B cell (primary cell): ENCODE data around the gene SLC28A3. TPM values are rescaled to one million over a fixed set of nuclear protein-coding genes. Genes with fewer than 3 reads are reported as not detected.

Source experiments
- ATAC-seq: fragments of 200-7000 bp; cut with Tn5 transposase; one replicate; pipeline ENCODE4 v1.10.0; 2021; ENCODE audit warnings: low read depth, mild to moderate bottlenecking, moderate number of reproducible peaks, moderate library complexity
- CTCF ChIA-PET: fragments of 350-600 bp; sonication (Branson Sonifier 250); formaldehyde crosslinking; loops from one replicate; lab custom pipeline; 2021; ENCODE audit warnings: antibody characterized with exemption, inconsistent platforms; lab: Charles Lee
- POLR2A ChIA-PET: fragments of 350-600 bp; sonication (Branson Sonifier 250); formaldehyde crosslinking; loops from one replicate; lab custom pipeline; 2021; ENCODE audit warnings: antibody characterized with exemption; lab: Charles Lee
- DNase-seq: peaks from one replicate; pipeline ENCODE4 v3.0.0; 2013
- H2AFZ ChIP-seq: 2 replicates; pipeline ENCODE4 v1.6.1; 2012; ENCODE audit warnings: mild to moderate bottlenecking, low read depth, low read length; ENCODE audit not compliant: insufficient read depth, poor library complexity, severe bottlenecking
- H3K27ac ChIP-seq, 2 donors: 1 replicate in 1 of 2; 2 replicates in 1 of 2; pipeline ENCODE4 v1.5.1; 2012 to 2013; ENCODE audit warnings: low read length in 2 of 2, mild to moderate bottlenecking in 2 of 2, moderate library complexity in 1 of 2
- H3K27me3 ChIP-seq, 4 experiments: fragments of 200-600 bp in 1 of 4; sonication (generic) in 1 of 4; replicated peaks in 1 of 4; 1 replicate in 2 of 4; 2 replicates in 2 of 4; pipeline versions ENCODE4 v1.6.1 to v1.7.0; 2013 to 2016; ENCODE audit warnings: low read length in 3 of 4, mild to moderate bottlenecking in 2 of 4, mixed read lengths in 1 of 4, moderate library complexity in 1 of 4; ENCODE audit not compliant: insufficient read depth in 4 of 4, control insufficient read depth in 3 of 4; ENCODE audit errors: control extremely low read depth in 1 of 4
- H3K36me3 ChIP-seq, 2 experiments: replicated peaks in 1 of 2; 1 replicate in 1 of 2; 2 replicates in 1 of 2; pipeline versions ENCODE4 v1.6.1 to v1.7.1; 2013; ENCODE audit warnings: low read length in 1 of 2; ENCODE audit not compliant: insufficient read depth in 2 of 2, control insufficient read depth in 1 of 2; ENCODE audit errors: control extremely low read depth in 1 of 2, extremely low read depth in 1 of 2
- H3K4me1 ChIP-seq, 2 donors: fragments of 200-600 bp in 1 of 2; sonication (generic) in 1 of 2; 1 replicate in 1 of 2; 2 replicates in 1 of 2; pipeline versions ENCODE4 v1.5.1 to v1.6.1; 2013 to 2017; ENCODE audit warnings: low read length in 2 of 2; ENCODE audit not compliant: control insufficient read depth in 2 of 2, insufficient read depth in 2 of 2
- H3K4me2 ChIP-seq: replicated peaks from 2 replicates; pipeline ENCODE3; 2012; ENCODE audit warnings: mild to moderate bottlenecking, low read depth, low read length; ENCODE audit not compliant: poor library complexity, severe bottlenecking
- H3K4me3 ChIP-seq, 5 experiments: fragments of 200-600 bp in 1 of 5; sonication (generic) in 1 of 5; 1 replicate in 3 of 5; 2 replicates in 2 of 5; pipeline versions ENCODE4 v1.5.1 to v1.7.0; 2011 to 2016; ENCODE audit warnings: low read length in 4 of 5, mild to moderate bottlenecking in 4 of 5, low read depth in 2 of 5, control low read depth in 1 of 5, moderate library complexity in 1 of 5; ENCODE audit not compliant: insufficient read depth in 1 of 5; ENCODE audit errors: control extremely low read depth in 1 of 5, extremely low read depth in 1 of 5
- H3K79me2 ChIP-seq: fragments of 200-600 bp; sonication (generic); one replicate; pipeline ENCODE4 v1.6.0; 2016; ENCODE audit warnings: low read length; ENCODE audit not compliant: control insufficient read depth, insufficient read depth
- H3K9ac ChIP-seq: fragments of 200-600 bp; sonication (generic); 2 replicates; pipeline ENCODE4 v1.6.1; 2017; ENCODE audit warnings: mild to moderate bottlenecking, low read length, moderate library complexity
- H3K9me3 ChIP-seq, 3 donors: one replicate each; pipeline versions ENCODE4 v1.6.1 to v1.7.1; 2013; ENCODE audit warnings: low read length in 2 of 3; ENCODE audit not compliant: control insufficient read depth in 2 of 3, insufficient read depth in 1 of 3; ENCODE audit errors: control extremely low read depth in 1 of 3
- H4K20me1 ChIP-seq: 2 replicates; pipeline ENCODE4 v1.6.0; 2012; ENCODE audit warnings: mild to moderate bottlenecking, low read length; ENCODE audit not compliant: insufficient read depth, control insufficient read depth, poor library complexity, severe bottlenecking
- H3K27ac Mint-ChIP-seq: one replicate; pipeline ENCODE4 v1.8.0; 2021; ENCODE audit warnings: mixed read lengths
- H3K27me3 Mint-ChIP-seq: one replicate; pipeline ENCODE4 v1.8.0; 2021; ENCODE audit warnings: mixed read lengths
- H3K4me1 Mint-ChIP-seq: one replicate; pipeline ENCODE4 v1.8.0; 2021; ENCODE audit warnings: mixed read lengths
- H3K4me3 Mint-ChIP-seq: one replicate; pipeline ENCODE4 v1.8.0; 2021; ENCODE audit warnings: mixed read lengths
- H3K9me3 Mint-ChIP-seq: one replicate; pipeline ENCODE4 v1.8.0; 2022; ENCODE audit warnings: mixed read lengths; ENCODE audit not compliant: insufficient read depth
- CTCF ChIP-seq: fragments of 200-600 bp; IDR thresholded peaks from one replicate; pipeline ENCODE4 v1.8.0; 2022; ENCODE audit warnings: antibody characterized with exemption, mild to moderate bottlenecking
- EZH2 ChIP-seq: IDR thresholded peaks from 2 replicates; pipeline ENCODE4 v1.6.1; 2012; ENCODE audit warnings: borderline replicate concordance, low read depth, mild to moderate bottlenecking, moderate library complexity, low read length; ENCODE audit not compliant: insufficient read depth, poor library complexity, severe bottlenecking
- WGBS: methylation state at CpG from one replicate; pipeline ENCODE4 v1.1.5; 2013; ENCODE audit warnings: missing lambda C conversion rate; ENCODE audit not compliant: insufficient coverage; 5-methylcytosine and 5-hydroxymethylcytosine counted together
- intact Hi-C: fragments of 100-400 bp; cut with micrococcal nuclease; formaldehyde crosslinking; loops from one replicate; pipeline ENCODE4 v1.10.0; 2022
- polyA plus RNA-seq: library from polyadenylated mRNA; depleted of rRNA; stranded (reverse); fragments of >200 nt; gene quantifications from 2 replicates; pipeline ENCODE4 v1.2.3, GENCODE V29; 2012
- total RNA-seq, 2 donors: library from RNA; stranded (reverse); fragments of 120-200 nt in 1 of 2; gene quantifications; 1 replicate in 1 of 2; 2 replicates in 1 of 2; pipeline versions ENCODE4 v1.2.3 to v1.2.4, GENCODE V29; 2013 to 2022

SLC28A3 gene
- total and polyA plus RNA-seq, 2 donors (not counting 1 experiment from before 2014, with no cell fraction given), result not detected

- H4K20me1 ChIP-seq, result no peaks in the 10 kb centered on the region
- H3K4me1 ChIP-seq, result peaks cover 3 to 8% of the 10 kb centered on the region in 2 donors
- no peaks in the 10 kb centered on the region for H3K36me3 ChIP-seq
- peaks cover 4% of the 10 kb centered on the region for H3K4me1 Mint-ChIP-seq
- peak overlapping the region; percentile 55 for H3K4me2 ChIP-seq
- intact Hi-C loops, result loop anchor here (1.0 to 5.0 kb wide), 2 partner anchors 54 to 639 kb away; partner anchors contain the start of gene IDNK
- H3K9me3 Mint-ChIP-seq, result no peaks in the 10 kb centered on the region
- TF ChIP-seq CTCF, result peak; percentile 79
- no peak for TF ChIP-seq EZH2
- DNase-seq (peak; percentile 65), ATAC-seq (peak; percentile 58)
- 18% methylated on average over 7 of the region's 13 CpGs for WGBS
- no peak overlapping the region for H3K27ac Mint-ChIP-seq
- H3K4me3 ChIP-seq, result no peak overlapping the region
- H2AFZ ChIP-seq, result peak overlapping the region; percentile 47
- no peak overlapping the region for H3K27ac ChIP-seq
- no peaks in the 10 kb centered on the region for H3K79me2 ChIP-seq
- peaks cover 0 to 4% (median 2%) of the 10 kb centered on the region in 4 experiments for H3K27me3 ChIP-seq
- H3K27me3 Mint-ChIP-seq, result peaks cover 24% of the 10 kb centered on the region
- no peak overlapping the region for H3K9ac ChIP-seq
- H3K9me3 ChIP-seq, result no peaks in the 10 kb centered on the region
- POLR2A ChIA-PET, result interaction anchor here (1.4 kb wide), 1 partner anchor 281 kb away, joined by 3 read pairs; the partner anchor contains the start of genes HNRNPK and RMI1
- CTCF ChIA-PET, result interaction anchor here (0.6 to 3.9 kb wide), 24 partner anchors 9 to 640 kb away, joined by 3 to 54 read pairs (median 4); no protein-coding TSS in a partner anchor
- H3K4me3 Mint-ChIP-seq, result peak overlapping the region; percentile 61
These were observed 79.3 kb downstream of the SLC28A3 start for GRCh38 chr9:84261070-84261746.

DNA sequence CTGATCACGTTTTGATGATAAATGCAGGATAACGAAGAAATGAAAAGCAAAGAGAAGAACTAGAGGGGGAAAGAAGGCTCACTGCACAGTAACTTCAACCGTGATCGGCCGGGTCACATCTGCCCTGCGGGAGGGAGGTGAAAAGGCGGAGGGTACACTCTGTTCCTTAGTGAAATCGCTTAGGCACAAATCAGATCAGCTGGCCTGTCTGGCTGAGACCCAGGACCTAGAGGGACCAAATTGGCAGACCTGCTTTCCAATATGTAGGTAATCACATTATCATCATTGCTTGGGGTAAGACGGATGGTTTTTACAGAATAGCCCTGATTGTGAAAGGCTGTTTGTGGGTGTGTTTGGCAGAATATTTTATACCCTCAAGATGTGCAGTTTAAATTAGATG is 82.2 kb downstream of the SLC28A3 start:
- Mint-ChIP-seq H3K4me1 (peaks cover 3% of the 10 kb centered on the region), H3K27me3 (peaks cover 28% of the 10 kb centered on the region), H3K4me3 (no peak overlapping the region), H3K27ac (no peak overlapping the region), H3K9me3 (no peaks in the 10 kb centered on the region)
- DNase-seq (no peak), ATAC-seq (no peak)
- peaks cover 0 to 3% of the 10 kb centered on the region in 2 donors for H3K4me1 ChIP-seq
- no peaks in the 10 kb centered on the region for H3K79me2 ChIP-seq
- no peaks in the 10 kb centered on the region for H3K36me3 ChIP-seq
- ChIA-PET POLR2A (no interaction called here), CTCF (no interaction called here)
- intact Hi-C loops, result no loop called here
- H2AFZ ChIP-seq, result no peak overlapping the region
- WGBS, result 87% methylated on average over 8 of the region's 9 CpGs
- H3K27ac ChIP-seq, result no peak overlapping the region
- H3K27me3 ChIP-seq, result peaks cover 0 to 8% (median 0%) of the 10 kb centered on the region in 4 experiments
- H4K20me1 ChIP-seq, result no peaks in the 10 kb centered on the region
- no peak overlapping the region for H3K9ac ChIP-seq
- no peak overlapping the region for H3K4me3 ChIP-seq
- no peak overlapping the region for H3K4me2 ChIP-seq
- TF ChIP-seq CTCF (no peak), EZH2 (no peak)
- no peaks in the 10 kb centered on the region for H3K9me3 ChIP-seq
